ENCODE results near the gene COA8. TPM values are rescaled to one million over a fixed set of nuclear protein-coding genes. Genes with fewer than 3 reads are reported as not detected.

The COA8 gene
- total and polyA plus RNA-seq, 12 donors = 4.9 to 59.6 (median 33.0) TPM

GRCh38 chr14:103551338-103551762, 11.4 kb upstream of the COA8 start:
- no peak overlapping the region for H3K4me3 ChIP-seq
- DNase-seq = peak in 2 of 7 donors; percentile 57 to 76
- intact Hi-C loops (cut with DNase I) = no loop called here
- no peaks in the 10 kb centered on the region for H3K27me3 ChIP-seq
- H3K27ac ChIP-seq = peak overlapping the region in 4 of 5 donors; percentile 83 to 95 (median 88)
- peaks cover 21 to 33% of the 10 kb centered on the region in 2 donors for H3K4me1 ChIP-seq (replicated peaks in 1 of 2)
- H3K36me3 ChIP-seq (replicated peaks in 1 of 2) = no peaks in the 10 kb centered on the region
- no peaks in the 10 kb centered on the region for H3K9me3 ChIP-seq (replicated peaks in 1 of 3)
- no peak for TF ChIP-seq CTCF (IDR thresholded peaks at IDR 0.05)
- no peak for TF ChIP-seq POLR2A (IDR thresholded peaks at IDR 0.05)
- WGBS, 4 donors = 74 to 85% (median 80%) methylated on average over 9 to 17 of the region's 17 CpGs

GRCh38 chr14:103552011-103552845, 10.5 kb upstream of the COA8 start:
- H3K27me3 ChIP-seq = no peaks in the 10 kb centered on the region
- H3K4me1 ChIP-seq (replicated peaks in 1 of 2) = peaks cover 21 to 40% of the 10 kb centered on the region in 2 donors
- TF ChIP-seq POLR2A (IDR thresholded peaks at IDR 0.05) (peak in 1 of 2 donors; percentile 23), CTCF (IDR thresholded peaks at IDR 0.05) (no peak)
- peak; percentile 35 to 83 (median 75) for DNase-seq
- H3K9me3 ChIP-seq (replicated peaks in 1 of 3) = no peaks in the 10 kb centered on the region
- H3K36me3 ChIP-seq (replicated peaks in 1 of 2) = no peaks in the 10 kb centered on the region
- 34 to 48% (median 37%) methylated on average over 12 to 18 of the region's 18 CpGs for WGBS, 4 donors
- H3K27ac ChIP-seq = peak overlapping the region; percentile 18 to 95 (median 87)
- intact Hi-C loops (cut with DNase I) = no loop called here
- H3K4me3 ChIP-seq = peak overlapping the region in 1 of 4 donors; percentile 25

GRCh38 chr14:103552846-103553210, 9.9 kb upstream of the COA8 start:
- Histone ChIP-seq H3K36me3 (replicated peaks in 1 of 2) (peaks cover 0 to under 1% of the 10 kb centered on the region in 2 donors), H3K9me3 (replicated peaks in 1 of 3) (no peaks in the 10 kb centered on the region), H3K27ac (peak overlapping the region; percentile 5 to 95 (median 87)), H3K27me3 (no peaks in the 10 kb centered on the region), H3K4me1 (replicated peaks in 1 of 2) (peaks cover 21 to 45% of the 10 kb centered on the region in 2 donors), H3K4me3 (no peak overlapping the region)
- intact Hi-C loops (cut with DNase I) = no loop called here
- TF ChIP-seq CTCF (IDR thresholded peaks at IDR 0.05) = no peak
- TF ChIP-seq POLR2A (IDR thresholded peaks at IDR 0.05) = no peak
- DNase-seq = no peak
- 92 to 95% (median 95%) methylated on average over 11 of the region's 11 CpGs for WGBS, 4 donors

GRCh38 chr14:103555559-103556337, 7.0 kb upstream of the COA8 start:
- intact Hi-C loops (cut with DNase I) = no loop called here
- TF ChIP-seq CTCF (IDR thresholded peaks at IDR 0.05) = no peak
- no peak for TF ChIP-seq POLR2A (IDR thresholded peaks at IDR 0.05)
- Histone ChIP-seq H3K27ac (peak overlapping the region in 1 of 5 donors; percentile 6), H3K36me3 (replicated peaks in 1 of 2) (peaks cover 0 to 23% of the 10 kb centered on the region in 2 donors), H3K4me1 (replicated peaks in 1 of 2) (peaks cover 21 to 58% of the 10 kb centered on the region in 2 donors), H3K4me3 (no peak overlapping the region), H3K9me3 (replicated peaks in 1 of 3) (no peaks in the 10 kb centered on the region), H3K27me3 (no peaks in the 10 kb centered on the region)
- WGBS, 4 donors = 78 to 86% (median 82%) methylated on average over 14 to 15 of the region's 15 CpGs
- no peak for DNase-seq
